ENCODE measurements around the gene PICK1. TPM values are rescaled to one million over a fixed set of nuclear protein-coding genes. Genes with fewer than 3 reads are reported as not detected.
A peak's percentile ranks its signal among the peaks of the same experiment; 100 is the strongest.

Gene PICK1
- total RNA-seq, 6 donors from 2014 or later: 31.6 to 189 (median 50.3) TPM

GRCh38 chr22:38089474-38089851, 32.3 kb downstream of the PICK1 start:
- peak overlapping the region in 2 of 4 donors; percentile 20 to 29 for H3K4me3 ChIP-seq
- H3K9me3 ChIP-seq: no peaks in the 10 kb centered on the region
- peaks cover 0 to 12% (median 7%) of the 10 kb centered on the region in 4 donors for H3K27me3 ChIP-seq
- no peak for TF ChIP-seq EP300 (IDR thresholded peaks at IDR 0.05)
- TF ChIP-seq POLR2A (IDR thresholded peaks at IDR 0.05): no peak
- TF ChIP-seq POLR2AphosphoS5 (IDR thresholded peaks at IDR 0.05): no peak
- TF ChIP-seq CTCF (IDR thresholded peaks at IDR 0.05): no peak
- no peak overlapping the region for H3K27ac ChIP-seq
- no peaks in the 10 kb centered on the region for H3K36me3 ChIP-seq
- ATAC-seq (ENCODE audit: low FRiP score in 2 of 2) (peak in 1 of 2 donors; percentile 23), DNase-seq (peak in 1 of 2 donors; percentile 85)
- H3K4me1 ChIP-seq: peaks cover 8 to 14% (median 11%) of the 10 kb centered on the region in 4 donors
- WGBS, 2 donors: 60 to 85% methylated on average over 4 to 14 of the region's 34 CpGs

GRCh38 chr22:38097058-38097457, 39.9 kb downstream of the PICK1 start:
- Histone ChIP-seq H3K9me3 (no peaks in the 10 kb centered on the region), H3K27me3 (no peaks in the 10 kb centered on the region), H3K27ac (no peak overlapping the region), H3K4me1 (peaks cover 4 to 10% (median 7%) of the 10 kb centered on the region in 4 donors), H3K36me3 (no peaks in the 10 kb centered on the region), H3K4me3 (no peak overlapping the region)
- ATAC-seq (ENCODE audit: low FRiP score in 2 of 2) (no peak), DNase-seq (peak in 1 of 2 donors; percentile 46)
- WGBS, 2 donors: 87 to 94% methylated on average over 14 to 15 of the region's 15 CpGs
- TF ChIP-seq POLR2A (IDR thresholded peaks at IDR 0.05) (no peak), CTCF (IDR thresholded peaks at IDR 0.05) (no peak), POLR2AphosphoS5 (IDR thresholded peaks at IDR 0.05) (no peak), EP300 (IDR thresholded peaks at IDR 0.05) (no peak)

- H3K9me3 ChIP-seq: no peaks in the 10 kb centered on the region
- H3K4me3 ChIP-seq: no peak overlapping the region
- no peak overlapping the region for H3K27ac ChIP-seq
- peak in 1 of 2 donors; percentile 68 for DNase-seq
- TF ChIP-seq POLR2AphosphoS5 (IDR thresholded peaks at IDR 0.05) (no peak), CTCF (IDR thresholded peaks at IDR 0.05) (peak in 1 of 6 experiments; percentile 18)
- no peaks in the 10 kb centered on the region for H3K36me3 ChIP-seq
- peak; percentile 50 to 64 for ATAC-seq (ENCODE audit: low FRiP score in 2 of 2)
- H3K4me1 ChIP-seq: peaks cover 4 to 10% (median 7%) of the 10 kb centered on the region in 4 donors
- 61 to 81% methylated on average over 18 to 30 of the region's 32 CpGs for WGBS, 2 donors
- no peaks in the 10 kb centered on the region for H3K27me3 ChIP-seq
Measured at GRCh38 chr22:38097557-38098409, 40.6 kb downstream of the PICK1 start.

- Histone ChIP-seq H3K27me3 (no peaks in the 10 kb centered on the region), H3K36me3 (no peaks in the 10 kb centered on the region), H3K4me3 (no peak overlapping the region), H3K9me3 (no peaks in the 10 kb centered on the region), H3K27ac (no peak overlapping the region), H3K4me1 (peaks cover 4 to 10% (median 7%) of the 10 kb centered on the region in 4 donors)
- no peak for DNase-seq
- TF ChIP-seq POLR2AphosphoS5 (IDR thresholded peaks at IDR 0.05) (no peak), EP300 (IDR thresholded peaks at IDR 0.05) (no peak), CTCF (IDR thresholded peaks at IDR 0.05) (no peak), POLR2A (IDR thresholded peaks at IDR 0.05) (no peak)
- WGBS, 2 donors: 49 to 63% methylated on average over 6 to 9 of the region's 9 CpGs
- peak in 1 of 2 donors; percentile 49 for ATAC-seq (ENCODE audit: low FRiP score in 2 of 2)
Measured at GRCh38 chr22:38098410-38099249, 41.4 kb downstream of the PICK1 start.
